HG02763 (cell line): ENCODE data around the gene RLIM.

Experiments
- ATAC-seq: cut with Tn5 transposase; IDR thresholded peaks from one replicate; pipeline ENCODE4 v1.9.1; 2021; ENCODE audit warnings: mild to moderate bottlenecking, moderate library complexity; ENCODE audit not compliant: unreplicated experiment

RLIM gene

GRCh38 chrX:74536832-74537371, 77.5 kb downstream of the RLIM start:
- ATAC-seq, result peak; percentile 11

- peak; percentile 53 for ATAC-seq
These were observed 78.1 kb downstream of the RLIM start for GRCh38 chrX:74536152-74536831.

- ATAC-seq, result peak; percentile 30
These were observed 78.8 kb downstream of the RLIM start for GRCh38 chrX:74535408-74536151.
